Measurements from ENCODE around the gene NPLOC4.

The NPLOC4 gene

GRCh38 chr17:81544281-81544974, 92.5 kb downstream of the NPLOC4 start:
- no peak for DNase-seq

GRCh38 chr17:81543756-81544155, 93.2 kb downstream of the NPLOC4 start:
- DNase-seq = no peak

GRCh38 chr17:81543339-81543675, 93.6 kb downstream of the NPLOC4 start:
- no peak for DNase-seq

- no peak for DNase-seq
Measured at GRCh38 chr17:81542431-81543338, 94.2 kb downstream of the NPLOC4 start.

- no peak for DNase-seq
Measured at GRCh38 chr17:81541123-81541522, 95.8 kb downstream of the NPLOC4 start.

GRCh38 chr17:81540676-81541027, 96.3 kb downstream of the NPLOC4 start:
- DNase-seq = no peak

GRCh38 chr17:81539961-81540675, 96.8 kb downstream of the NPLOC4 start:
- no peak for DNase-seq

GRCh38 chr17:81539571-81539900, 97.4 kb downstream of the NPLOC4 start:
- no peak for DNase-seq

- DNase-seq = no peak
Measured at GRCh38 chr17:81538651-81539570, 98.0 kb downstream of the NPLOC4 start.

GRCh38 chr17:81537856-81538555, 98.9 kb downstream of the NPLOC4 start:
- no peak for DNase-seq

GRCh38 chr17:81537343-81537855, 99.5 kb downstream of the NPLOC4 start:
- peak; percentile 30 for DNase-seq

- DNase-seq = no peak
Measured at GRCh38 chr17:81536299-81537290, 100.3 kb downstream of the NPLOC4 start.

GRCh38 chr17:81535480-81536298, 101.2 kb downstream of the NPLOC4 start:
- no peak for DNase-seq

- DNase-seq = no peak
Measured at GRCh38 chr17:81535007-81535328, 101.9 kb downstream of the NPLOC4 start.

GRCh38 chr17:81534157-81535006, 102.5 kb downstream of the NPLOC4 start:
- DNase-seq = no peak

- no peak for DNase-seq
Measured at GRCh38 chr17:81533339-81534141, 103.4 kb downstream of the NPLOC4 start.

GRCh38 chr17:81532490-81533287, 104.2 kb downstream of the NPLOC4 start:
- DNase-seq = no peak
